ENCODE measurements around the gene AVPI1.

AVPI1 gene

GRCh38 chr10:97686962-97687784, at the start of gene AVPI1:
Gene AVPI1, minus strand, starts transcription at chr10:97687241. Its CDS starts 7,336 bp downstream, at chr10:97679905.
- peak; percentile 99 for DNase-seq
- in situ Hi-C loops (cut with MboI; ENCODE audit: low pct_unique_long_range_greater_than_20kb, low sequenced_read_pairs), result no loop called here

GRCh38 chr10:97736403-97736901, 49.4 kb upstream of the AVPI1 start:
- DNase-seq, result no peak
- in situ Hi-C loops (cut with MboI; ENCODE audit: low pct_unique_long_range_greater_than_20kb, low sequenced_read_pairs), result no loop called here

- in situ Hi-C loops (cut with MboI; ENCODE audit: low pct_unique_long_range_greater_than_20kb, low sequenced_read_pairs), result no loop called here
- DNase-seq, result no peak
Measured at GRCh38 chr10:97734021-97734420, 47.0 kb upstream of the AVPI1 start.

DNA sequence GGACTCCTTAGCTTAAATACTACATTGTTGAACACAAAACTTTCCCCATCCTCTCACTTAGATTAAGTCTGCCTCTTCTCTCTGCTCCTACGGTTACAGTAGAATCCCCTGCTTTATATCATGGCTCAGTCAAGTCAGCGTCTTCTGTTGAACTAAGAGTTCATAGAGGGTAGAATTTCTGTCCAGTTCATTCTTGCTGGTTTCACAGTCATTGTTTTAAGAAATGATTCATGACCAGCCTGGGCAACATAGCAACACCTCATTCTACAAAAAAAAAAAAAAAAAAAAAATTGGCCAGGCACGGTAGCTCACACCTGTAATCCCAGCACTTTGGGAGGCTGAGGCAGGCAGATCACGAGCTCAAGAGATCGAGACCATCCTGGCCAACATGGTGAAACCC, 46.2 kb upstream of the AVPI1 start:
- no peak for DNase-seq
- in situ Hi-C loops (cut with MboI; ENCODE audit: low pct_unique_long_range_greater_than_20kb, low sequenced_read_pairs), result no loop called here

- in situ Hi-C loops (cut with MboI; ENCODE audit: low pct_unique_long_range_greater_than_20kb, low sequenced_read_pairs), result no loop called here
- no peak for DNase-seq
Measured at GRCh38 chr10:97732052-97732359, 45.0 kb upstream of the AVPI1 start.

GRCh38 chr10:97731346-97732051, 44.5 kb upstream of the AVPI1 start:
- in situ Hi-C loops (cut with MboI; ENCODE audit: low pct_unique_long_range_greater_than_20kb, low sequenced_read_pairs), result no loop called here
- peak; percentile 81 for DNase-seq

GRCh38 chr10:97729014-97729413, 42.0 kb upstream of the AVPI1 start:
- DNase-seq, result no peak
- in situ Hi-C loops (cut with MboI; ENCODE audit: low pct_unique_long_range_greater_than_20kb, low sequenced_read_pairs), result no loop called here

DNA sequence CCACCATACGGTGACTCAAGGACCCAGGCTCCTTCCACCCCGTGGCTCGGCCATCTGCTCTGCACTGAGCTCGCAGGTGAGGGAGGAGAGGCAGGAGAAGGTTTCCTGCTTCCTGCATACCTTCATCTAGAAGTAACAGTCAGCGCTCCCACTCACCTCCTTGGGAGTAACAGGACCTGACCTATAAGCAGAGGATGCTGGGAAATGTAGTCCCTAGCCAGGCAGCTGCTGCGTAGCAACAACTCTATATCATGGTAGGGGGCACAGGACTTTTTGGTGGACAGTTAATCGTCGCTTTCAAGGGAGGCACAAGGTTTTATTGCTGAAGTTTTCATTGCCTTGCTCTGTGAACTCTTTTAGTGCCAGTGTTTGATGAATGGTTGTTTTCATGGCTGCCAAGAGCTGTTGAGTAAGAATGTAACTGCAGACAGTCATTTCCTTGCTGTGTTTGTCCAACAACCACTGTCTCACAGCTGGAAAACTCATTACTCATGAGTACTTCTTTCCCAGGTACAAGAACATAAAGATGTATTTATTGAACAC, 39.7 kb upstream of the AVPI1 start:
- in situ Hi-C loops (cut with MboI; ENCODE audit: low pct_unique_long_range_greater_than_20kb, low sequenced_read_pairs), result no loop called here
- DNase-seq, result no peak

- in situ Hi-C loops (cut with MboI; ENCODE audit: low pct_unique_long_range_greater_than_20kb, low sequenced_read_pairs), result no loop called here
- no peak for DNase-seq
Measured at GRCh38 chr10:97724341-97724941, 37.4 kb upstream of the AVPI1 start.

DNA sequence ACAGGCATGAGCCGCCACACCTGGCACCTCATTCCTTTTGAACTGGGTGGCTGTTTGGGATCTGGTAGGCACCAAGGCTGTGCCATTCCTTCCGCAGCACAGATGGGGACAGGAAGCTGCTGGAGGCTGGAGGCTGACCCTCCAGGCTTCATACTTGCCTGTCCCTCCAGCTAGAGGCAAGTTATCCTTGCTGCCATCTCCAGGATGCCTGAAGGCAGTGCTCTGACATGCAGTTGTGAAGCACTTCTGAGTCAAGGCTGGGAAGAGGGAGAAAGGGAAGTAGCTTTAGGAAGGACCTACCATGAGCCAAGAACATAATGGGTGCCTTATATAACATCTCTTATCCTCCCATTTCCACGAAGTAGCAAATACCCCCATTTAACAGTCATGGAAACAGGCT, 36.0 kb upstream of the AVPI1 start:
- DNase-seq, result no peak
- in situ Hi-C loops (cut with MboI; ENCODE audit: low pct_unique_long_range_greater_than_20kb, low sequenced_read_pairs), result no loop called here

GRCh38 chr10:97721871-97722780, 35.1 kb upstream of the AVPI1 start:
- in situ Hi-C loops (cut with MboI; ENCODE audit: low pct_unique_long_range_greater_than_20kb, low sequenced_read_pairs), result no loop called here

DNA sequence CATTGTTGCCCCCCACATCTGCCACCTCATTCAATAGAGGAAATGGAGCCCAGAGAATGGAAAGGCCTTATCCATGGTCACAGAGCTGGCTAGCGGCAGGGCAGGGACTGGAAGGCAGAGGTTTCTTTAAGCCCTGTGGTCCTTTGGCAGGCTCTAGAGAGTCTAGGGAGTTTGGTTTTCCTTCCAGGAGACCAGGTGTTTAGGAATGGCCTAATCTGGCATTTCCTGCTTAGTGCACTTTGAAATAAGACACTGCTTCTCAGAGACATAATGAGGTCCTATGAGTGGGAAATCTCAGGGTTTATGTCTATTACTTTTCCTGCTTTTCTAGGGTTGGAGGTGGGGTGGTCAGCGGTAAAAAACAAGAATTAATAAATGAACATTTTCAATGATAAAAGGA, 32.6 kb upstream of the AVPI1 start:
- in situ Hi-C loops (cut with MboI; ENCODE audit: low pct_unique_long_range_greater_than_20kb, low sequenced_read_pairs), result no loop called here
- no peak for DNase-seq

More at GRCh38 chr10:97721871-97722780, 35.1 kb upstream of the AVPI1 start:
- DNase-seq, result no peak

DNA sequence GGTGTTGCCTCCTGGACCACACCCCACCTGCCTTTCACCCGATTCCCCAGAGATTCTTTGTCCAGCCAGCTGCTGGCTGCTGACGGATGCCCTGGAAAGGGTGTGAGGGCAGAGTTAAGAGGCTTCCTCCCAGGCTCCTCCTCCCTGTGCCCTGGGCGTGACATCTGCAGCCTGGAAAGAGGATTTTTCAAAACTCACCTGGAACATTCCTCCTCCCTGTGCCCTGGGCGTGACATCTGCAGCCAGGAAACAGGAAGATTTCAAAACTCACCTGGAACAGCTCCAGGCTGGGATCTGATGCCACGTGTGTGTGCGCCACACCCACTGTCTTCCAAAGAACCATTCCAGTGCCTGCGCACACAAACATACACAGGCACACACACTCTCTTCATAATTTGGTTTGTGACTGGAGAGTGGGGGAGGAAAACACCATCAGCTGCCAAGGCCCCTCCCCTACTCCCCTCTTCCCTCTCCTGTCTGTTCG, 31.7 kb upstream of the AVPI1 start:
- no peak for DNase-seq
- in situ Hi-C loops (cut with MboI; ENCODE audit: low pct_unique_long_range_greater_than_20kb, low sequenced_read_pairs), result no loop called here

GRCh38 chr10:97718178-97718577, 31.1 kb upstream of the AVPI1 start:
- in situ Hi-C loops (cut with MboI; ENCODE audit: low pct_unique_long_range_greater_than_20kb, low sequenced_read_pairs), result no loop called here
- DNase-seq, result peak; percentile 55

DNA sequence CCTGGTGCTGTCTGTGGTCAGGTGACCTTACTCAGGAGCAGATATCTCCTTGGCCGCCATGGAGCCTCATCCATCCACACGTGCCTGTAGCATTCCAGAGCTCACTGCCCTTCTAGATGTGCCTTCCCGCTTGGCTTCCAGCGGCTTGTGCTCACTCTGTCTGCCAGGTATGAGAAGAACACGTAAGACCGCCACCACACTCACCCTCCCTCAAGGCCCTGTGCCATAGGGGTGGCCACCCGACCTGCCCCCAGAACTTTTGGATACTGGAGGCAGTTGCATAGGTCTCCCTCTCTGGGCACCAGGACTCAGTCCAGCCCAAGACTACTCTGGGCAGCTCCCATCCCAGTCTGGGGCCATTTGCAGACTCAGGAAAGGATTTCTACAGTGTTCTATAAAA, 30.6 kb upstream of the AVPI1 start:
- no peak for DNase-seq
- in situ Hi-C loops (cut with MboI; ENCODE audit: low pct_unique_long_range_greater_than_20kb, low sequenced_read_pairs), result no loop called here

GRCh38 chr10:97715259-97715874, 28.3 kb upstream of the AVPI1 start:
- DNase-seq, result no peak
- in situ Hi-C loops (cut with MboI; ENCODE audit: low pct_unique_long_range_greater_than_20kb, low sequenced_read_pairs), result no loop called here

DNA sequence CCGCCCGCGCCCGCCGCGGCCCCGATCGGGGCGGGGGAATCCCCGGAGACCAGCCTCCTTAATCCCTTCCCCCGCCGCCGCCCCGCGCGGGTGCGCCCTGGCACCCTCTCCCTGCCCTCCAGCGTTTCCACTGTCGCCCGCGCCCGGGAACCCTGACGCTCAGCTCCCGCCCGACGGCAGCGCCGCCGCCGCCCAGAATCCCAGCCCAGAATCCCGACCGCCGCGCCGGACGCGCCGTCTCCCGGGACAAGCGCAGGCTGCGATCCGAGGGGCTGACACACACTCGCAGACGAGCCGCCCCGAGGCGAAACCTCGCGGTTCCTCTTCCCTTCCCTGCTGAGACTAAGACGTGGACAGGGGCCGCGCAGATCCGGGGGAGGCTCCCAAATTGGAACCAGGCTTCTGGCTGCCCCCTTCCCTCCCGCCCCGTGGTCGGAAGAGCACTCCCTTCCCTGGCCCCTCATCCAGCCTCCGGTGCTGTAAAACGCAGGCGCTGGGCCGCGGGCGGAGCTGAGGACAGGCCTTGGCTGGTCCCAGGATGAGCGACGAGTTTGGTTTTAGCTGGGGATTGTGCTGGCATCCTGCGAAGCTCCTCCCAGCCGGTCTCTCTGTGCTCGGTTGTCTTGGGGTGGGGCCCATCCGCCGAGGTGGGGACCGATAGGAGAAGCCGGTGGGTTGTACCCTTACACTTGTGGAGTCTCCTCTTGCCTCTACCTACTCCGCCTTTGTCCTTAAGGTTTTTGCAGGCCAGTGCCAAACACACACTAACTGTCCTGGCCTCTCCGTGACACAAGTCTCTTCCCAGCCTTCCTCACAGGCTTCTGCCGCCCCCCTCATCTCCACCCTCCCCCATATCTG, 27.6 kb upstream of the AVPI1 start:
- in situ Hi-C loops (cut with MboI; ENCODE audit: low pct_unique_long_range_greater_than_20kb, low sequenced_read_pairs), result no loop called here
- DNase-seq, result peak; percentile 90
